NT2/D1 (cell line): ENCODE data around the gene FBXO22.

ENCODE experiments used
- SUZ12 ChIP-seq: IDR thresholded peaks from 2 replicates; pipeline ENCODE4 v1.6.1; 2011; ENCODE audit not compliant: insufficient read length, insufficient read depth; ENCODE audit errors: extremely low read depth
- YY1 ChIP-seq: IDR thresholded peaks from 2 replicates; pipeline ENCODE4 v1.6.1; 2011; ENCODE audit not compliant: insufficient read length, insufficient read depth
- ZNF274 ChIP-seq: IDR thresholded peaks from 2 replicates; pipeline ENCODE4 v1.6.1; 2011; ENCODE audit warnings: mild to moderate bottlenecking, low read depth, low read length

DNA sequence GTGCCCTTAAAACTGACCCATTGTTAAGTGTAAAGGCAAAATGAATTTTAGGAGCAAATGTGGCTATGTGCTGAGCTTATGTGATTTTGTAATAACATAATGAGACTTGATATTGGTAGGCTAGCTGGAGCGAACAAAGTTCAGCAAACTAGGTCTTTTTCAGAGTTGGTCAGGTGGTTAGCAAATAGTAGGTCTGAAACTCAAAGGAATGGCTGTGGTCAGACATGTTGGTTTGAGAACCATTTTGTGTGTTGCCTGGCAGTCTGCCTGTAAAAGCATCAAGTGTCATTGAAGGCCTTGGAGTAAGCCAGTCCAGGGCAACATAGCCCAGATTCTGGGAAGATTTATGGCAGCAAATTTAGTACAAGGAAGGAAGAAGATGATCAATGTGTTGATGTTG is 16.4 kb downstream of the FBXO22 start:
- no peak for TF ChIP-seq YY1
- TF ChIP-seq ZNF274 = no peak
- TF ChIP-seq SUZ12 = no peak
